Left ventricle myocardium superior (tissue), 1 donor: ENCODE data around the gene RBM39. TPM values are rescaled to one million over a fixed set of nuclear protein-coding genes. Genes with fewer than 3 reads are reported as not detected.
"Not testable (repeated sequence)": the region's sequence is repeated elsewhere in the genome, so short reads cannot be mapped to it uniquely, and the experiment has no call there.

Experiments
- ATAC-seq: fragments of 200-7000 bp; cut with Tn5 transposase; one replicate; pipeline ENCODE4 v1.9.1; 2020; ENCODE audit warnings: mild to moderate bottlenecking, moderate library complexity
- DNase-seq: peaks from one replicate; pipeline ENCODE4 v3.0.0-alpha.2; 2020
- intact Hi-C: fragments of 100-400 bp; cut with micrococcal nuclease; formaldehyde crosslinking; loops from one replicate; pipeline ENCODE4 v1.11.0; 2022
- total RNA-seq: library from RNA; stranded (reverse); fragmentation: NEBNext Ultra II Directional; extraction: Animal tissue kit (Norgen Biotek cat#: 25700); gene quantifications from one replicate; pipeline ENCODE4 v1.2.1, GENCODE V29; 2021
- donor health status: DM: no; HTN: yes; CAD: no; lungs with severe emphysema.

The RBM39 gene
- total RNA-seq, 1 donor from 2014 or later, result 146 TPM

DNA sequence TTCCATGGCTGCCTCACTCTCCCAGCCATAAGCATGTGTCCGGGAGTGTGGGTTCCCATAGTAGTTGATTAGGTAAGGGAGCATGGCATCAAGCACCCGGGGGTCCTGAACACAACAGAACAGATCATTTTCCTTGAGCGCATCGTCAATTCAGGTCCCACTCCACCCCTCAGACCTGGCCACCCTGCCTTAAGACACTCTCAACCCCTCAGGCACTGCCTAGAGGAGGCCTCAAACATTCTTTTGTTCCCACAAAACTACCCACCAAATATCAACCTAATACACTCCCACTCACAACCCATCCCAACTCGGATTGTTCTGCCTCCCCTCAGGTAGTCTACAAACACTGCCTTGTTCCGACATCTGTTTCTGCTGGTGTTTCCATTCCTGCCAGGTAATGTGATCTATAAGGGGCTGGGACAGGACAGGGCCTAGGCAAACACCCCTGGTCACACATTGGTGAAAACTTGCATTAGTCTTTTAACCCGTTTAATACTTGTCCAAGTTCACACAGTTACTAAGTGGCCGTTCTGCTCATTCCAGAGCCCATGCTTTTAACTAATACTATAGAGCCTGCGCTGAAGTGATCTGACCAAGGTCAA lies 44.3 kb downstream of the RBM39 start:
- intact Hi-C loops, result no loop called here
- ATAC-seq, result no peak
- no peak for DNase-seq

GRCh38 chr20:35695978-35696377 lies 46.1 kb downstream of the RBM39 start:
- ATAC-seq (no peak), DNase-seq (no peak)
- intact Hi-C loops, result no loop called here

GRCh38 chr20:35695245-35695749 lies 46.8 kb downstream of the RBM39 start:
- intact Hi-C loops, result no loop called here
- ATAC-seq (no peak), DNase-seq (no peak)

GRCh38 chr20:35690265-35690664 lies 51.8 kb downstream of the RBM39 start:
- no peak for DNase-seq
- intact Hi-C loops, result no loop called here

DNA sequence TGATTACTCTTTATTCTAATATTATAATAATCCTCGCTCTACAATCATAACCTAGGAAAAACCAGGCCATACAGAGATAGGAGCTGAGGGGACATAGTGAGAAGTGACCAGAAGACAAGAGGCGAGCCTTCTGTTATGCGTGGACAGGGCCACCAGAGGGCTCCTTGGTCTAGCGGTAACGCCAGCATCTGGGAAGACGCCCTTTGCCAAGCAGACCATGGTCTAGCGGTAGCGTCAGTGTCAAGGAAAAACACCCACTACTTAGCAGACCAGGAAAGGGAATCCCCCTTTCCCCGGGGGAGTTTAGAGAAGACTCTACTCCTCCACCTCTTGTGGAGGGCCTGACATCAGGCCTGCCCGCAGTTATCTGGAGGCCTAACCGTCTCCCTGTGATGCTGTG lies 55.2 kb downstream of the RBM39 start:
- intact Hi-C loops, DNase-seq, ATAC-seq: not testable (repeated sequence)

More at GRCh38 chr20:35690265-35690664, 51.8 kb downstream of the RBM39 start:
- ATAC-seq, result no peak

DNA sequence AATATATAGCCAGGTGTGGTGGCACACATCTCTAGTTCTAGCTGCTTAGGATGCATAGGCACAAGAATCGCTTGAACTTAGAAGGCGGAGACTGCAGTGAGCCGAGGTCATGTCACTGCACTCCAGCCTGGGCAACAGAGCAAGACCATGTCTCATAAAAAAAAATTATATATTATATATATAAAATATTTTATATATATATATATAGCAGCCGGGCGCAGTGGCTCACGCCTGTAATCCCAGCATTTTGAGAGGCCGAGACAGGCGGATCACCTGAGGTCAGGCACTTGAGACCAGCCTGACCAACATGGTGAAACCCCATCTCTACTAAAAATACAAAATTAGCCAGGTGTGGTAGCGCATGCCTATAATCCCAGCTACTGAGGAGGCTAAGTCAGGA lies 56.7 kb downstream of the RBM39 start:
- DNase-seq, ATAC-seq, intact Hi-C loops: not testable (repeated sequence)

DNA sequence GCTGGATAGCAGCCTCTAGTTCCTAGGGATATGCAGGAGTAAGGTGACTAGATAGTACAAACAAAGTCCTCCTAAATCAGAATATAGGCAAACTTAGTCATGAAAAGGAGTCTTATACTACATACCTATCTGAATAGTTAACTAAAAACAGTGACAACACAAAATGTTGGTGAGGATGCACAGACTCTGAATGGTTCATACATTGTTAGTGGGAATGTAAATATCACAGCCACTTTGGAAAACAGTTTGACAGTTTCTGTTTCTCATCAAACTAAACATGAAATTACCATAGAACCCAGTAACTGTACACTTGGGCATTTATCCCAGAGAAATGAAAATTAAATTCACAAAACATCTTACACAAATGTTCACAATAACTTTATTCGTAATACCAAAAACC lies 60.1 kb downstream of the RBM39 start:
- DNase-seq, result no peak
- intact Hi-C loops, result no loop called here
- no peak for ATAC-seq

DNA sequence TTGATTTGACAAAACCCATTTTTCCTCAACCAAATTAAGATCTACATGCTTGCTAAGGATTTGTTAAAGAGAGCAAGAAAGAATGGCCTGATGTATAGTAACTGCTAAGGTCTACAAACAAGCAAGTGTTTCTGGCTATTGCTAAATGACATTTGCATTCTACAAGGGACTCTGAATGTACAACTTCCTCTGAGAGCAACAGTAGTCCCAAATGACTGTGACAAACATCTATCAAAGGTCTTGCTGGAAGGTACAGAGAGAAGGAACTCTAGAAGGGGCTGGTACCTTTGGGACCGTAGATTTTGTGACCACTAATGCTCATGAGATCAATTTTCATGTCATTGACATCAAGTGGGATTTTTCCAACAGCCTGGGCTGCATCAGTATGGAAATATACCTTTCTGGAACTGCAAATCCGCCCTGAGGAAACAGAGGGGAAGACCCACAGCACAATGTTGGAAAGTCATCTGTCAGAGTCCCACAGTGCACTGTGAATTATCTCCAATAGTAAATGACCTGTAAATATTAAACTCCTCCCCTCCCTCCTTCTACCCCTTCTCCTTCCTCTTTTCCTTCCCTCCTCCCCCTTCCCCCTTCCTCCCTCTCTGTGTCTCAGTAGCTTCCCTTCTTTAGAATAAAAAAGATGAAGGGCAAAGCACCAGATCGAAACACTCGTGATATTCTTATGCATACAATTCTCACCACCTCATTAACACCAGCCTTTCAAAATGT lies 61.4 kb downstream of the RBM39 start:
- DNase-seq (no peak), ATAC-seq (no peak)
- intact Hi-C loops, result no loop called here

GRCh38 chr20:35674921-35675320 lies 67.1 kb downstream of the RBM39 start:
- DNase-seq (no peak), ATAC-seq (no peak)
- intact Hi-C loops, result no loop called here

DNA sequence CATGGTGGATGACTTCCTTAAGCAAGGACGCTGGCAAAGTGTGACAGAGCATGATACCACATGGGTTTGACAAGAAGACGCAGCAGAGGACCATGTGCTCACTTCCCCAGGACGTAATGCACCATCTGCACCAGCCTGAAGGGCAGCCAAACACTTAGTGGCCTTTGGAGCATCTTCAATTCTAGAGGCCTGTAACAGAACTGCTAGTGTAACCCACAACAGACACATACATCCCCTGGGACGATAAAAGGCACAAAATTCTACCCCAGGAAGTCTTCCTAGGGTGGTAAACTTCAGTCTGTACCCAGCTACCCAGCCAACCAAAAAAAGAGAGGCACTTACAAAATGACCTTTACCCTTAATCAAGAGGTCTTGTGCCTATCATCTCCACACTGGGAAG lies 68.2 kb downstream of the RBM39 start:
- intact Hi-C loops, result no loop called here
- no peak for ATAC-seq
- DNase-seq, result no peak

DNA sequence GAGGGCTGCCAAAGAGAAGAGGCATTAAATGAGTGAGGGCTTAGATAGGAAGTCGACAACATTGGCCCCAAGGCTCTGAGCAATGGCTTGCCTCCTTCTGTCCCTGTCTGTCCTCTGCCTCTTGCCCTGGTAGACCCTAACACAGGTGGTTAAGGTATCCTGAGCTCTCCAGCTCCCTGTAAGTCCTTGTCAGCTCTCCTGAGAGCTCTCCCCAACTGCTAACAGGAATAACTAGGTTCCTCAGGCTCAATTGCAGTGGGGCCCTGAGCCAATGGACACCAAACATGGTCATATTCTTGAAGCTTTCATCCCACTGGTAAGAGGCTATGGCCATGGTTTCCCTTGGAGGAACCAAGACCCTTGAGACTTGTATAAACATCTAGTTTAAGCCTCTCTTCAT lies 72.4 kb downstream of the RBM39 start:
- DNase-seq (no peak), ATAC-seq (no peak)
- intact Hi-C loops, result no loop called here

DNA sequence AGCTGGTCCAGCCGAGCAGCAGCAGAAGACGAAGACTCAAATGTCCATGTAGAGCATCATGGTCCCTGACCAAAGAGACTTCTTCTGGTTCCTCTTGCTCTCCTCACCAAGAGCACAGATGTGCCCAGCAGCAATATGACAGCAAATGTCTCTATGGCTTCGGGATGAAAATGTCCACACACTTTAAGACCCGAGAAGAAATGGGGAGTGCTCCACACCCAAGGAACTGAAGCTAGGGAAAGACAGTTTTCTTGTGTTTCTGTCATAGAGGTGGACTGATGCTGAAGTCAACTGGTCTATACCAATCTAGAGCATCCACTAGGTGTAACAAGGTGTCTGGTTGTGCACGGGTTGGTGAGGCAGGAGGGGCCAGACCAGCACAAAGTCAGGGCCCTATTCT lies 72.8 kb downstream of the RBM39 start:
- intact Hi-C loops, result no loop called here
- ATAC-seq, result no peak
- DNase-seq, result no peak

- DNase-seq (no peak), ATAC-seq (no peak)
- intact Hi-C loops, result no loop called here
These were observed 76.1 kb downstream of the RBM39 start for GRCh38 chr20:35665949-35666288.

DNA sequence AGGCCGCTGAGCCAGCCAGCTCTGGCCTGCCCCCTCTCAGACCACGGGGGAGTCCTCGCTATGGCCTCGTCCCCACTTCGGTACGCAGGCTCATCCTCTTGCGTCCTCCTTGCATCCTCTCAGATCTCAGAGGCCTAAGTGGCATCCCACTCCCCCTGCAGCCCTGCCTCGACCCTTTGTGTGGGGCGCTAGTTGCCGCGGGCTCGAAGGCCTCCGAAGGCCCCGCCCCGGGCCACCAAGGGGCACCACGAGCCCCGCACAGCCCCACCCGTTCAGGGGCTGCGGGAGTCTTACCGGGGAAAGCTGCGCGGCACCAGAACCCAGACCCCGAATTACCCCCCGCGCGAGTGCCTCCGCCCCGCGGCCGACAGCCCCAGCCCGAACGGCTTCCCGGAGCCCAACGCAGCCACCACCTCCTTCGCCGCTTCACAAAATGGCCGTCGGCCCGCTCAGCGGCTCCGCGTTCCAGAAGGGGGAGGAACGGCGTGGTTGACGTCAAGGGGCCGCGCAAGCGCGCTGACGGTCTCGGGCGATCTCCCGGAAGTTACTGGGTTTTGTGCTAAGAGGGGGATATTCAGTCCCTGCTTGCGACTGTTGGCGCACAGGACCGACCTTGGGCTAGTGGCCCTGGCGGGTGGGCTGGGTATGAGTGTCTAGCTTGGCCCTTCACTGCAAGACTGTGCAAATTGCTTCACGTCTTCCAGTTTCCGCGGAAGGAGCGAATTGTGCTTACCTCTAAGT lies 77.4 kb downstream of the RBM39 start, which contains the start of the genes CPNE1 and RBM12:
CPNE1 (minus strand) TSS at position 435 of the 741 bp plus-strand sequence. CDS start 31,977 bp downstream, outside the sequence.
RBM12 (minus strand) TSS at position 435 of the 741 bp plus-strand sequence. CDS start 9,578 bp downstream, outside the sequence.
- ATAC-seq, result peak; percentile 97
- intact Hi-C loops, result no loop called here
- peak; percentile 94 for DNase-seq

DNA sequence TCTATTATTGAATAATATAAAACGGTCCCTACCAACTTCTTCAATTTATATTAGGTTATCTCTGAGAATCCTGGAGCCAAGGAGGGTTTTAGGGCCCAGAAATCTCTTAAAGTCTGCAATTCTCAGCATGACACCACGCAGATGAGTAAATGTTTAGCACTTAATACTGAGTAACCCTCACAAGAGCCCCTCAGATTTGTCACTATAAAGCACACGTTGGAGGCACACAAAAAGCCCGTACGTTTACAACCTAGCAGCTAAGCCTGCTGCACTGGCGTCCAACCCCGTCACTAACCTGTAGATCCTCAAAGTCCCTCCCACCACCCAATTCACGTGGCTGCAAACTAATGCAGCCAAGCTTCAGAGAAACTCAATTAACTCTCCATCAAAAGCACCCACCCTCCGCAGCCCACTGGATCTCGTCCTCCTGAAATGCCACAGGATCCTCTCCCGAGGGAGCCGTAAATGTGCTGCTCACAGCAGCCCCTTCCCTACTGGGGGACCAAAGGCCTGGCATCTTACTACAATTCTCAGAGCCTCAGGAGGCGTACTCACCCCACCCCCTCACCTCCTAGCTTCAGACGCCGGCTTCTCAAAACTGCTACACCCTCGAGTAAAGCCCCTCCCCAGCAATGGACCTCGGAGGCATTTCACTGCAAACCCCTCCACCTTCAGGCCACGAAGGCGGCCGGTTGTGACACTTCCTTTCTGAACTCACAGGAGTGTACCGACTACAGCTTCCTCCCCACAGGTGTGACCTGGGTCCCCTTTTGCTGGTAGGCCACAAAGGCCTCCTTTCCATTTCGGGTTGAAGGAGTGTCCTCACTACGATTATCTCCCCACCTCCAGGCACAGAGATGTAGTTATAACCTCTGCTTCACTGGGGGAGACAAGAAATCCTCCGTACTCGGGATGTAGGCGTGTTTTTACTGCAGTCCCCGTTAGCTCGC lies 78.3 kb downstream of the RBM39 start:
- peak; percentile 40 for DNase-seq
- intact Hi-C loops, result no loop called here
- peak; percentile 27 for ATAC-seq

GRCh38 chr20:35662551-35662950 lies 79.5 kb downstream of the RBM39 start:
- ATAC-seq (no peak), DNase-seq (no peak)
- intact Hi-C loops, result no loop called here

DNA sequence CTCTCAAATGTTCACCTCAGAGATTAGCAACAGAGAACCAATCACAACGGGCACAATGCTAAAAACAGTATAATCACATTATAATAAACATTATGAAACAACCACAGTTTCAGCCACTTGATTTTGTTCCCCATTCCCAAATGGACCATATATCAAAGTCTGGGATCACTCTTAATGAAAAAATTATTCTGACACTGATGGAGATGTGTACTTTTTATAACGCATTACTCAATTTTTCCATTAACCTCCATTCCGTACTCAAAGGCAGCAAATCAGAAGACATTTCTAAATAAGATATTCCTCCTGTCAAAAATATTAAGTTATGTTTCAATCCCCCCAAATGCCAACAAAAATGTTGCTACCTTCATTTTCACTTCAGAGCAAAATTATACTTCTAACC lies 80.2 kb downstream of the RBM39 start:
- no peak for DNase-seq
- ATAC-seq, result no peak
- intact Hi-C loops, result no loop called here

- ATAC-seq, result no peak
- DNase-seq, result no peak
- intact Hi-C loops, result no loop called here
These were observed 81.0 kb downstream of the RBM39 start for GRCh38 chr20:35661053-35661452.
